Hepatocyte (in vitro differentiated cells): Measurements from ENCODE around the gene SPIRE1.
"Not testable (repeated sequence)": the region's sequence is repeated elsewhere in the genome, so short reads cannot be mapped to it uniquely, and the experiment has no call there.

Source experiments
- CTCF ChIP-seq: fragments of 200-600 bp; sonication (generic); IDR thresholded peaks from 2 replicates; pipeline ENCODE4 v1.5.1; 2016; ENCODE audit warnings: antibody characterized with exemption, mild to moderate bottlenecking; ENCODE audit not compliant: poor library complexity
- EZH2phosphoT487 ChIP-seq: fragments of 200-600 bp; sonication (generic); IDR thresholded peaks from one replicate; pipeline ENCODE4 v1.6.1; 2018; ENCODE audit warnings: antibody characterized with exemption, mild to moderate bottlenecking, low read depth, moderate library complexity; ENCODE audit not compliant: unreplicated experiment, severe bottlenecking

- not testable (repeated sequence) for TF ChIP-seq EZH2phosphoT487, CTCF
Observed at GRCh38 chr18:12643756-12644155, 14.2 kb downstream of the SPIRE1 start.
